HUES48 (cell line): Measurements from ENCODE around the gene SYT13.

Source experiments
- H3K27ac ChIP-seq: one replicate; pipeline ENCODE4 v1.7.0; 2013; ENCODE audit warnings: low read depth, low read length, inconsistent platforms
- H3K27me3 ChIP-seq: 2 replicates; pipeline ENCODE4 v1.6.1; 2013; ENCODE audit warnings: mild to moderate bottlenecking, low read length; ENCODE audit not compliant: control insufficient read depth, insufficient read depth
- H3K36me3 ChIP-seq: 2 replicates; pipeline ENCODE4 v1.6.1; 2013; ENCODE audit warnings: low read length; ENCODE audit not compliant: control insufficient read depth, insufficient read depth
- H3K4me1 ChIP-seq: 2 replicates; pipeline ENCODE4 v1.6.1; 2013; ENCODE audit warnings: mild to moderate bottlenecking, low read length; ENCODE audit not compliant: control insufficient read depth, insufficient read depth
- H3K4me3 ChIP-seq: 2 replicates; pipeline ENCODE4 v1.5.1; 2013; ENCODE audit warnings: mild to moderate bottlenecking, low read depth, low read length
- H3K9ac ChIP-seq: 2 replicates; pipeline ENCODE4 v1.6.1; 2013; ENCODE audit warnings: mild to moderate bottlenecking, low read depth, low read length, moderate library complexity
- H3K9me3 ChIP-seq: 2 replicates; pipeline ENCODE4 v1.6.1; 2013; ENCODE audit warnings: low read length; ENCODE audit not compliant: control insufficient read depth, insufficient read depth

Gene SYT13

GRCh38 chr11:45323601-45324249 is 37.6 kb upstream of the SYT13 start:
- H3K4me1 ChIP-seq, result no peaks in the 10 kb centered on the region

GRCh38 chr11:45322891-45323600 is 36.9 kb upstream of the SYT13 start:
- no peaks in the 10 kb centered on the region for H3K36me3 ChIP-seq
- no peaks in the 10 kb centered on the region for H3K27me3 ChIP-seq
- no peak overlapping the region for H3K27ac ChIP-seq
- H3K9me3 ChIP-seq, result no peaks in the 10 kb centered on the region
- no peak overlapping the region for H3K9ac ChIP-seq
- H3K4me3 ChIP-seq, result no peak overlapping the region
- no peaks in the 10 kb centered on the region for H3K4me1 ChIP-seq

More at GRCh38 chr11:45323601-45324249, 37.6 kb upstream of the SYT13 start:
- H3K9me3 ChIP-seq, result no peaks in the 10 kb centered on the region
- H3K27me3 ChIP-seq, result no peaks in the 10 kb centered on the region
- no peak overlapping the region for H3K9ac ChIP-seq
- no peak overlapping the region for H3K27ac ChIP-seq
- H3K4me3 ChIP-seq, result no peak overlapping the region
- no peaks in the 10 kb centered on the region for H3K36me3 ChIP-seq

GRCh38 chr11:45322111-45322705 is 36.1 kb upstream of the SYT13 start:
- Histone ChIP-seq H3K9ac (no peak overlapping the region), H3K27ac (no peak overlapping the region), H3K27me3 (no peaks in the 10 kb centered on the region), H3K9me3 (no peaks in the 10 kb centered on the region), H3K4me3 (no peak overlapping the region), H3K4me1 (no peaks in the 10 kb centered on the region), H3K36me3 (no peaks in the 10 kb centered on the region)

- Histone ChIP-seq H3K9ac (no peak overlapping the region), H3K4me1 (no peaks in the 10 kb centered on the region), H3K4me3 (no peak overlapping the region), H3K27ac (no peak overlapping the region), H3K36me3 (no peaks in the 10 kb centered on the region), H3K27me3 (no peaks in the 10 kb centered on the region), H3K9me3 (no peaks in the 10 kb centered on the region)
These were observed 35.5 kb upstream of the SYT13 start for GRCh38 chr11:45321669-45322068.

GRCh38 chr11:45321031-45321595 is 35.0 kb upstream of the SYT13 start:
- Histone ChIP-seq H3K27me3 (no peaks in the 10 kb centered on the region), H3K9me3 (no peaks in the 10 kb centered on the region), H3K27ac (no peak overlapping the region), H3K4me3 (no peak overlapping the region), H3K4me1 (no peaks in the 10 kb centered on the region), H3K9ac (no peak overlapping the region), H3K36me3 (no peaks in the 10 kb centered on the region)

- Histone ChIP-seq H3K36me3 (no peaks in the 10 kb centered on the region), H3K27me3 (no peaks in the 10 kb centered on the region), H3K9ac (no peak overlapping the region), H3K4me3 (no peak overlapping the region), H3K9me3 (no peaks in the 10 kb centered on the region), H3K27ac (no peak overlapping the region), H3K4me1 (no peaks in the 10 kb centered on the region)
These were observed 34.2 kb upstream of the SYT13 start for GRCh38 chr11:45320371-45320770.

- H3K36me3 ChIP-seq, result no peaks in the 10 kb centered on the region
- no peaks in the 10 kb centered on the region for H3K27me3 ChIP-seq
These were observed 32.9 kb upstream of the SYT13 start for GRCh38 chr11:45319077-45319476.

GRCh38 chr11:45318516-45318915 is 32.4 kb upstream of the SYT13 start:
- no peaks in the 10 kb centered on the region for H3K9me3 ChIP-seq
- H3K4me3 ChIP-seq, result no peak overlapping the region
- H3K27me3 ChIP-seq, result no peaks in the 10 kb centered on the region
- H3K36me3 ChIP-seq, result no peaks in the 10 kb centered on the region
- no peak overlapping the region for H3K9ac ChIP-seq
- H3K27ac ChIP-seq, result no peak overlapping the region
- H3K4me1 ChIP-seq, result no peaks in the 10 kb centered on the region

More at GRCh38 chr11:45319077-45319476, 32.9 kb upstream of the SYT13 start:
- H3K4me3 ChIP-seq, result no peak overlapping the region
- H3K27ac ChIP-seq, result no peak overlapping the region
- no peaks in the 10 kb centered on the region for H3K4me1 ChIP-seq
- H3K9me3 ChIP-seq, result no peaks in the 10 kb centered on the region
- H3K9ac ChIP-seq, result no peak overlapping the region

- Histone ChIP-seq H3K9me3 (no peaks in the 10 kb centered on the region), H3K4me1 (no peaks in the 10 kb centered on the region), H3K4me3 (no peak overlapping the region), H3K9ac (no peak overlapping the region), H3K27me3 (no peaks in the 10 kb centered on the region), H3K36me3 (no peaks in the 10 kb centered on the region), H3K27ac (no peak overlapping the region)
These were observed 30.1 kb upstream of the SYT13 start for GRCh38 chr11:45316258-45316657.

GRCh38 chr11:45314900-45315299 is 28.8 kb upstream of the SYT13 start:
- no peaks in the 10 kb centered on the region for H3K4me1 ChIP-seq
- no peaks in the 10 kb centered on the region for H3K36me3 ChIP-seq
- H3K27ac ChIP-seq, result no peak overlapping the region
- no peak overlapping the region for H3K9ac ChIP-seq
- no peaks in the 10 kb centered on the region for H3K27me3 ChIP-seq
- no peaks in the 10 kb centered on the region for H3K9me3 ChIP-seq
- H3K4me3 ChIP-seq, result no peak overlapping the region
